ENCODE measurements around the gene UBE2E2.

- no peak for TF ChIP-seq SIN3A (IDR thresholded peaks at IDR 0.05; ENCODE audit: borderline replicate concordance, insufficient read depth, low read length)
- TF ChIP-seq FOXP2 (optimal IDR thresholded peaks at IDR 0.05; ENCODE audit: borderline replicate concordance, extremely low read depth, extremely low read length, insufficient read depth): no peak
- no peak for TF ChIP-seq TAF1 (IDR thresholded peaks at IDR 0.05; ENCODE audit: borderline replicate concordance, insufficient read depth, low read length)
- TF ChIP-seq POLR2AphosphoS5 (IDR thresholded peaks at IDR 0.05; ENCODE audit: low read depth, low read length): no peak
- no peak for TF ChIP-seq REST (IDR thresholded peaks at IDR 0.05; ENCODE audit: insufficient read depth in 1 of 2, low read depth in 2 of 2, low read length in 2 of 2)
These were observed 35.0 kb downstream of the UBE2E2 start for GRCh38 chr3:23238156-23238555.
